Cardiac muscle cell (in vitro differentiated cells and primary cell): ENCODE results near the gene GPI. TPM values are rescaled to one million over a fixed set of nuclear protein-coding genes. Genes with fewer than 3 reads are reported as not detected.
A peak's percentile ranks its signal among the peaks of the same experiment; 100 is the strongest.

Experiments used
- DNase-seq, 2 donors: peaks; one replicate each; pipeline versions ENCODE4 v3.0.0 to v3.0.0-alpha.2; 2010 to 2017; ENCODE audit warnings: low read depth in 1 of 2, low spot score in 1 of 2
- H3K27ac ChIP-seq: fragments of 200-600 bp; sonication (generic); 2 replicates; pipeline ENCODE4 v1.5.1; 2016
- H3K27me3 ChIP-seq: fragments of 200-600 bp; sonication (generic); 2 replicates; pipeline ENCODE4 v1.6.0; 2016; ENCODE audit warnings: control low read depth
- H3K36me3 ChIP-seq: fragments of 200-600 bp; sonication (generic); 2 replicates; pipeline ENCODE4 v1.5.1; 2016; ENCODE audit warnings: control low read depth
- H3K4me1 ChIP-seq: fragments of 200-600 bp; sonication (generic); 2 replicates; pipeline ENCODE4 v1.8.1; 2017; ENCODE audit warnings: low read depth, mild to moderate bottlenecking, mixed run types
- H3K4me3 ChIP-seq: fragments of 200-600 bp; sonication (generic); 2 replicates; pipeline ENCODE4 v1.5.1; 2016; ENCODE audit warnings: mild to moderate bottlenecking
- H3K9me3 ChIP-seq: fragments of 200-600 bp; sonication (generic); 2 replicates; pipeline ENCODE4 v1.5.1; 2017; ENCODE audit warnings: low read depth, mild to moderate bottlenecking, control low read depth
- polyA plus RNA-seq: library from polyadenylated mRNA; unstranded; fragments of >200 nt; fragmentation: Nextera tagmentation; extraction: Ambion mirVana; gene quantifications from 2 replicates; pipeline ENCODE4 v1.2.1, GENCODE V29; 2016
- total RNA-seq: library from RNA; depleted of rRNA; stranded (reverse); fragments of >200 nt; gene quantifications from 2 replicates; pipeline ENCODE4 v1.2.3, GENCODE V29; 2016
- TF ChIP-seq, protein P1 (sequence below): IDR thresholded peaks from 2 replicates; pipeline ENCODE4 v1.5.1; 2012; ENCODE audit warnings: low read depth, mild to moderate bottlenecking, low read length

GPI gene
- 618 and 670 TPM in 2 replicates for total RNA-seq
- 791 and 862 TPM in 2 replicates for polyA plus RNA-seq

DNA sequence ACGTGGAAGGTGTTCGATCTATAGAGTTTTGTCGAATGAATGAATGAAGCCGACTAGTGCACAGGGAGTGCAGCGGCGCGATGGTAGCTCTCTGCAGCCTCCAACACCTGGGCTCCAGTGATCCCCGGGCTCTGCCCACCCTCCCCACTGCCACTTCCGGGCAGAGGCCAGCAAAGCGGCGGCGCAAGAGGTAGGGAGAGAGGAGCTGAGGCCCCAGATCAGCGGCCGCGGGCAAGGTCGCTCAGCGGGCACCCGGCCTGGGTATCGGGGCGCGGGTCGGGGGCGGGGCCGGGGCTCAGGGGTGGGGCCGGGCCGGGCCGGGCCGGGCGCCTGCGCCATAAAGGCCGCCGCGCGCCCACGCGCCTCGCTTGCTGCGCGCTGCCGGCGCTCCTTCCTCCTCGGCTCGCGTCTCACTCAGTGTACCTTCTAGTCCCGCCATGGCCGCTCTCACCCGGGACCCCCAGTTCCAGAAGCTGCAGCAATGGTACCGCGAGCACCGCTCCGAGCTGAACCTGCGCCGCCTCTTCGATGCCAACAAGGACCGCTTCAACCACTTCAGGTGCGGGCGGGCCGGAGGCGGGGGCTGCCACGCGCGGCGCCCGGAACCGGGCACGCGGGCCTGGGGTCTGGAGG, at the start of gene GPI:
TSS of gene GPI (plus strand) at position 367 of the 633 bp plus-strand sequence. CDS start at position 438, 71 bp downstream.
- no peaks in the 10 kb centered on the region for H3K9me3 ChIP-seq
- H3K4me1 ChIP-seq: peaks cover 23% of the 10 kb centered on the region
- TF ChIP-seq, protein P1, sequence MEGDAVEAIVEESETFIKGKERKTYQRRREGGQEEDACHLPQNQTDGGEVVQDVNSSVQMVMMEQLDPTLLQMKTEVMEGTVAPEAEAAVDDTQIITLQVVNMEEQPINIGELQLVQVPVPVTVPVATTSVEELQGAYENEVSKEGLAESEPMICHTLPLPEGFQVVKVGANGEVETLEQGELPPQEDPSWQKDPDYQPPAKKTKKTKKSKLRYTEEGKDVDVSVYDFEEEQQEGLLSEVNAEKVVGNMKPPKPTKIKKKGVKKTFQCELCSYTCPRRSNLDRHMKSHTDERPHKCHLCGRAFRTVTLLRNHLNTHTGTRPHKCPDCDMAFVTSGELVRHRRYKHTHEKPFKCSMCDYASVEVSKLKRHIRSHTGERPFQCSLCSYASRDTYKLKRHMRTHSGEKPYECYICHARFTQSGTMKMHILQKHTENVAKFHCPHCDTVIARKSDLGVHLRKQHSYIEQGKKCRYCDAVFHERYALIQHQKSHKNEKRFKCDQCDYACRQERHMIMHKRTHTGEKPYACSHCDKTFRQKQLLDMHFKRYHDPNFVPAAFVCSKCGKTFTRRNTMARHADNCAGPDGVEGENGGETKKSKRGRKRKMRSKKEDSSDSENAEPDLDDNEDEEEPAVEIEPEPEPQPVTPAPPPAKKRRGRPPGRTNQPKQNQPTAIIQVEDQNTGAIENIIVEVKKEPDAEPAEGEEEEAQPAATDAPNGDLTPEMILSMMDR: no peak
- peak within 1 kb of the TSS; percentile 100 for H3K4me3 ChIP-seq
- peak; percentile 50 to 78 for DNase-seq
- H3K27ac ChIP-seq: peak within 1 kb of the TSS; percentile 77
- H3K36me3 ChIP-seq: peaks cover 34% of the 10 kb centered on the region
- no peaks in the 10 kb centered on the region for H3K27me3 ChIP-seq

DNA sequence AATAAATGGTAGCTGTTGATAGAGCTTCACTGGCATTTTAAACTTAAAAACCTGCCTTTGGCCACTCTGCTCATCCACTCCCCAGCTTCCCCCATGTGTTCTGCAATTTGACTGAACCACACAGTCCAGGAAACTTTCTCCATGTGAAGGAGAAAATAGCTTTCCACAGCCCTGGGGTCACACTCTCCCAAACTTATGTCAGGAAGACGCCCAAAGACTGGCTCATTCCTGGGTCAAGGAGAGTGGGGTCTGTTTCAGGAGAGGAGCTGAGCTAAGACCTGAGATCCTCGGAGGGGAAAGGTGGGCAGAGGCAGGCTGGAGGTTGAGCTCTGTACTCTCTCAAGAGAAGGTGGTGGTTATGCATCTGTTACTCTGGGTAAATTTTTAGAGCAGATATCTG, 48.7 kb upstream of the GPI start:
- Histone ChIP-seq H3K27ac (no peak overlapping the region), H3K4me1 (no peaks in the 10 kb centered on the region), H3K9me3 (no peaks in the 10 kb centered on the region), H3K4me3 (no peak overlapping the region), H3K27me3 (no peaks in the 10 kb centered on the region), H3K36me3 (no peaks in the 10 kb centered on the region)
- no peak for DNase-seq
- TF ChIP-seq, protein P1: no peak

DNA sequence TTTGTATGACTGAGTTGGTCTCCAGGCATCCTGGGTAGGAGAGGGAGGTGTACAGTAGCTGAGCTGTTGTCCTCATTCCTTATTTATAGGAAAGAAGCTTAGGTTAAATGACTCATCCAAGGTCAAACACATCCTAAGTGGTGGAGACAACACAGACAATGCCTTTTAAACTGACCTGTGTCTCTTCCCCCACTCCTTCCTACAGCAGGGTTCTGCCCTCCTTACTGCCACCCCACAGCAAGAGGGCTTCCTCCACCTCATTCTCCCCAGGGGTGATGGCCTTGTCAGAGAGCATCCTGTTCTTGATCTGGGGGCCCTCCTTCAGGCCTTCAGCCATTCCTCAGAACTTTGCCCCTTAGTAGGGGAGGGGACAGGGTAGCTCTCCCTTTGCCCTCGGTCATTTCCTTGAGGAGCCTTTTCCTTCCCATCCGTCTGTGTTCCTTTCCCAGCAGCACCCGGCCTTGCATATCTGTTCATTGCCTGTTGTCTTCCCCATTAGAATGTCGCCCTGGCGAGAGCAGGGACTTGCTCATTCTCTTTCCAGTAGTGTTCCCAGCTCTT, 48.2 kb upstream of the GPI start:
- no peak for DNase-seq
- no peak overlapping the region for H3K4me3 ChIP-seq
- no peaks in the 10 kb centered on the region for H3K9me3 ChIP-seq
- H3K27me3 ChIP-seq: no peaks in the 10 kb centered on the region
- H3K4me1 ChIP-seq: no peaks in the 10 kb centered on the region
- TF ChIP-seq, protein P1: no peak
- H3K27ac ChIP-seq: no peak overlapping the region
- no peaks in the 10 kb centered on the region for H3K36me3 ChIP-seq

DNA sequence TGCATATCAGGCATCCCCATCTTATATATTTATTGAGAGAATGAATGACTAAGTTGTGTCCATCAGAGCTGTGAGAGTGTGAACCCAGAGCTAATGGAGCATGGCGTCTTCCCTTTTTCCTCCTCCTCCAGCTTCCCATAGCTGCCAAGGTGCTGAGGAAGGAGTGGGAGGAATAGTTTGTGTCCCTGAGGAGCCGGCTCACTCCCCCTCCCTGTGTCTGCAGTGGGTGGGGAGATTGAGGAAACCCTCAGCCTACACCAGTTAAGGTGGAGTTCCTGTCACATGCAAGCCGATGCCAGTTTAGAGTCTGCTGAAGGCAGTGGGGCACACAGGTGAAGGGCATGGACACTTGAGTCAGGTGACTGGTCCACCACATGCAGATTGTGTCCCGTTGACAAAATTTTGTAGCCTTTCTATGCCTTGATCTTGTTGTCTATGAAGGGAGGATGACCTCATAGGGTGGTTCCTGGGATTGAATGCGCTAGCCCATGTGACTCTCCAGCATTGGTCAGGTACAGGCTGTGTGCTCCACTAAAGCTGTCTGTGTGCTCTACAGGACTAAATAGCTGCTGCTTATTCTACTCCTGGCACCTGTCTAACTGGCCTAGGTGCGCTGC, 47.6 kb upstream of the GPI start:
- no peaks in the 10 kb centered on the region for H3K27me3 ChIP-seq
- no peaks in the 10 kb centered on the region for H3K36me3 ChIP-seq
- H3K4me3 ChIP-seq: no peak overlapping the region
- no peaks in the 10 kb centered on the region for H3K4me1 ChIP-seq
- H3K9me3 ChIP-seq: no peaks in the 10 kb centered on the region
- DNase-seq: no peak
- H3K27ac ChIP-seq: no peak overlapping the region
- TF ChIP-seq, protein P1: no peak

DNA sequence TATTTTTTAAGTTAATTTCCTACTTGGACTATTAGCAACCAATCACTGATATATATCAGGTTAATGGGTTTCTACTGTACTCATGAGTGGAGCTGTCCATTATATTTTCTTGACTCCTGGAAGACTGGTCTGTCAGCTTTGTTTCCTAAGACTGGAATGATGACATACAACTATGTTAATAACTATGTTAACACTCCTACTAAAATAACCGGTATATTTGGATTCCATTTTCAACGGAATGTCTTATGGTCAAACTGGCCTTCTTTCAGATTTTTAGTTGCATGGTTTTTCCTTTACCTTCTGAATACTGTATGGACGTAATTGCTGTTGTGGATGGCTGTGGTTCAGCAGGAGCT, 45.8 kb upstream of the GPI start:
- Histone ChIP-seq H3K4me3 (no peak overlapping the region), H3K27me3 (no peaks in the 10 kb centered on the region), H3K9me3 (no peaks in the 10 kb centered on the region), H3K36me3 (no peaks in the 10 kb centered on the region), H3K4me1 (no peaks in the 10 kb centered on the region), H3K27ac (no peak overlapping the region)
- TF ChIP-seq, protein P1: no peak
- no peak for DNase-seq
